Chondrocyte (in vitro differentiated cells): ENCODE results near the gene ELOVL7. TPM values are rescaled to one million over a fixed set of nuclear protein-coding genes. Genes with fewer than 3 reads are reported as not detected.
"Not testable (repeated sequence)": the region's sequence is repeated elsewhere in the genome, so short reads cannot be mapped to it uniquely, and the experiment has no call there.

ENCODE experiments used
- DNase-seq: peaks from one replicate; pipeline ENCODE4 v3.0.0; 2021; ENCODE audit warnings: mixed read lengths, low spot score
- H3K27ac Mint-ChIP-seq: one replicate; pipeline ENCODE4 v1.8.0; 2021; ENCODE audit warnings: mild to moderate bottlenecking, moderate library complexity, mixed read lengths; ENCODE audit not compliant: unreplicated experiment
- H3K27me3 Mint-ChIP-seq: 2 replicates; pipeline ENCODE4 v1.8.0; 2021; ENCODE audit warnings: low read depth, mixed read lengths
- H3K36me3 Mint-ChIP-seq: 2 replicates; pipeline ENCODE4 v1.8.0; 2021; ENCODE audit warnings: low read depth, mixed read lengths
- H3K4me1 Mint-ChIP-seq: 2 replicates; pipeline ENCODE4 v1.8.0; 2021; ENCODE audit warnings: low read depth, mild to moderate bottlenecking, mixed read lengths
- H3K4me3 Mint-ChIP-seq: one replicate; pipeline ENCODE4 v1.8.0; 2021; ENCODE audit warnings: mild to moderate bottlenecking, moderate library complexity, mixed read lengths; ENCODE audit not compliant: unreplicated experiment
- H3K9me3 Mint-ChIP-seq: 2 replicates; pipeline ENCODE4 v1.8.0; 2021; ENCODE audit warnings: low read depth, mixed read lengths
- total RNA-seq: library from RNA; stranded (reverse); gene quantifications from 3 replicates; pipeline ENCODE4 v1.2.1, GENCODE V29; 2021
- TF ChIP-seq, protein P1 (sequence below): fragments of 200-600 bp; sonication (generic); IDR thresholded peaks from 2 replicates; pipeline ENCODE4 v1.5.0; 2021; ENCODE audit warnings: antibody characterized with exemption, mild to moderate bottlenecking, moderate library complexity

Gene ELOVL7
- total RNA-seq, 1 donor from 2014 or later = 0.40 TPM

DNA sequence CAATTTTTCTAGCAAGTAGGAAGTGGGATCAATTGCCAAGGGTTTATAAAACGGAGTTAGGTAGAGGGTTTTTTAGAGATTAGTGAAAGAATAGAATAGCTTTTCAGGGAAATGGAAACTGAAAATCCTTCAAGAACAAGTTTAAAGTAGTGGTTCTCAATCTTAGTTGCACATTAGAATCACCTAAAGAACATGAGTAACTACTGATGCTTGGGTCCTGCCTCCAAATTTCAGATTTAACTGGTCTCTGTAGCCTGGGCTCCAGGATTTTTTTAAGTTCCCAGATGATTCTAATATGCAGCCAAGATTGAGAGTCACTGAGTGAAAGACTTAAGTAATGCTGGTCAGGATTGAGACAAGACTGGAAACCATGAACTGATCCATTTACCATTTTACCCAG lies 20.5 kb downstream of the ELOVL7 start:
- no peak for DNase-seq
- Mint-ChIP-seq H3K27ac (no peak overlapping the region), H3K36me3 (no peaks in the 10 kb centered on the region), H3K4me1 (no peaks in the 10 kb centered on the region), H3K4me3 (no peak overlapping the region), H3K9me3 (no peaks in the 10 kb centered on the region), H3K27me3 (peaks cover 3% of the 10 kb centered on the region)
- TF ChIP-seq, protein P1, sequence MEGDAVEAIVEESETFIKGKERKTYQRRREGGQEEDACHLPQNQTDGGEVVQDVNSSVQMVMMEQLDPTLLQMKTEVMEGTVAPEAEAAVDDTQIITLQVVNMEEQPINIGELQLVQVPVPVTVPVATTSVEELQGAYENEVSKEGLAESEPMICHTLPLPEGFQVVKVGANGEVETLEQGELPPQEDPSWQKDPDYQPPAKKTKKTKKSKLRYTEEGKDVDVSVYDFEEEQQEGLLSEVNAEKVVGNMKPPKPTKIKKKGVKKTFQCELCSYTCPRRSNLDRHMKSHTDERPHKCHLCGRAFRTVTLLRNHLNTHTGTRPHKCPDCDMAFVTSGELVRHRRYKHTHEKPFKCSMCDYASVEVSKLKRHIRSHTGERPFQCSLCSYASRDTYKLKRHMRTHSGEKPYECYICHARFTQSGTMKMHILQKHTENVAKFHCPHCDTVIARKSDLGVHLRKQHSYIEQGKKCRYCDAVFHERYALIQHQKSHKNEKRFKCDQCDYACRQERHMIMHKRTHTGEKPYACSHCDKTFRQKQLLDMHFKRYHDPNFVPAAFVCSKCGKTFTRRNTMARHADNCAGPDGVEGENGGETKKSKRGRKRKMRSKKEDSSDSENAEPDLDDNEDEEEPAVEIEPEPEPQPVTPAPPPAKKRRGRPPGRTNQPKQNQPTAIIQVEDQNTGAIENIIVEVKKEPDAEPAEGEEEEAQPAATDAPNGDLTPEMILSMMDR = no peak

DNA sequence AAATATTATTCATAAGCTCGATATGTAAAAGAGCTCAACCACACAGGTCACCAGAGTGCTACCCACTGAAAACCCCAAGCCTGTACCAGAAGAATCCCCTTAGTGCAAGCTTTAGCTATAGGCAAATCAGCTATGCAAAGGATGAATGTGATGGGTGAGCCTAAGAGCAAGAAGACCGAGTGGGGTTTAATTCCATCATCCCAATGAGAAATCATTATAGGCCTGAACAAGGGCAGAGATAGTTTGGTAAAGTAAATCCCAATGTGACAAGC lies 21.8 kb downstream of the ELOVL7 start:
- TF ChIP-seq, protein P1 = no peak
- Mint-ChIP-seq H3K27me3 (no peaks in the 10 kb centered on the region), H3K4me1 (no peaks in the 10 kb centered on the region), H3K36me3 (no peaks in the 10 kb centered on the region), H3K4me3 (no peak overlapping the region), H3K27ac (no peak overlapping the region), H3K9me3 (no peaks in the 10 kb centered on the region)
- no peak for DNase-seq

DNA sequence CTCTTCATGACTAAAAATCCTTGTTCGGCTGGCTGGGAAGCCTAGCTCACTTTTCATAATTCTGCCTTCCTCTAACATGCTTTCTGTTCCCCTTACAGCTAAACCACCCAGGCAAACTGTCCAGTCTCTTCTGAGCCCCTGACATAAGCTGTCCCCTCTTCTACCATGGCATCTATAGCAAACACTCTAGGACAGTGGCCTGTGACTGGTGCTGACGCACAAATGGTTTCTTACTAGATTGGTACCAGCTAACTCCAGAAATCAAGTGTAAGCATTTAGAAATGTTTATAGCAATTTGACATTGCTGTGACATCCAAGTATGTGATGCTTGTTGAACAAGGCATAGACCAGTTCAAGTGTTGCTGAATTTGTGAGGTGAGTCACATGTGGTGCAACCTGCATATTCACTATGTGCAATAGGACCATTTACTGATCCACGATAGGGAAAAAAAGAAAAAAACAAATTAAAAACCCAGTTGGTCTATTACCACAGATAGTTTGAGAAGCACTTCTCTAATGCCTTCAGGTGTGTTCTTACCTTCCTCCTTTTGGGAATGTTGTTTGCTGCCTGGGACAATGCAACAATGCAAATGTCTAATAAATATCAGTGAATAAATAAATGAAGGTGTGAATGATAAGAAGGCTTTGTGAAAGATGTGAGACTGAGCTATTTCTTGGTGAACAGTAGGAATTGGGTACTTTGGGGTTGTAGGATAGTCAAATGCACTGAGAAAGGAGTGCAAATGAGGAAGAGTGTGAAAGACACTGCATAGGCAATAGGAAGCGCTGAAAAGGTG lies 22.4 kb downstream of the ELOVL7 start:
- Mint-ChIP-seq H3K27ac (no peak overlapping the region), H3K9me3 (no peaks in the 10 kb centered on the region), H3K4me3 (no peak overlapping the region)

DNA sequence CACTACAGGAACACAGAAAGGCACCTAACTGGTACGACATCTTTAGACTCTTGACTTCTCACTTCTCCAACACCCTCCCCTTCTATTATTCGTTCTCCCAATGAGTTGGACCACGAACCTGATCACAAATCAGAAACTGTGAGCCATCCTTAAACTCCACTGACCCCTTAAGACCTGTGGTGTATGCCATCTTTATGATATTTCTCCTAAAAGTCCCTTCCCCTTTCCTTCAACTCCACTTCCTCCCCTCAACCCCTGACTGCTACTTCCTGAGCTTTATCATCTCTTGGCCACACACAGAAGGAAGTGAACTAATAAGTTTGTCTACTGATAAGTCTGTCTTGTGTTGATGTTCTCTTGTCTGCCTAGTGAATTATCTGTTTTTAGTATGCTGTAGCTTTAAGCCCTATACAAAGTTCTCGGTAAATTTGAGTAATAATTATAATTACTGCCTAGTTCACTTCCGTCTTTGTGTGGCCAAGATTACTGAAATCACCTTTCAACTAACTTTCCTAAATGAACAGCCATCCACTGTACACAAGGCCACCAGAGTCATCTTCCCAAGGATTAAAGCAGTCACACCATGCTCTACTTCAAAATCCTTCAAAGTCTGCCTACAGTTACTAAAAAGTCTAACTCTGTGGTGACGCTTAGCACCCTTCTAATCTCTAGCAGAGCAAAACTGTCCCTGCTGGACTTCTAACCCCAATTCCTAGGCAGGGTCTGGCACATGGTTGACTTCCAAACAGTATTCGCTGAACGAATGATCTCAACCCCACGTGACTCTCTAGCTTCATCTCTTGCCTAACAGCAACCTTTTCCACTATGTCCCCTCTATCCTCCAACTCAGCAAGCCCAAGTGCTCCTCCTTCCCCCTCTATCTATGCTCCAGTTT lies 23.2 kb downstream of the ELOVL7 start:
- Mint-ChIP-seq H3K4me3 (no peak overlapping the region), H3K27ac (no peak overlapping the region), H3K27me3 (no peaks in the 10 kb centered on the region), H3K4me1 (peaks cover under 1% of the 10 kb centered on the region), H3K9me3 (no peaks in the 10 kb centered on the region), H3K36me3 (no peaks in the 10 kb centered on the region)
- TF ChIP-seq, protein P1 = no peak
- DNase-seq = no peak

More for the DNA sequence above, 22.4 kb downstream of the ELOVL7 start:
- no peak for DNase-seq
- TF ChIP-seq, protein P1 = no peak
- Mint-ChIP-seq H3K4me1 (no peaks in the 10 kb centered on the region), H3K27me3 (no peaks in the 10 kb centered on the region), H3K36me3 (no peaks in the 10 kb centered on the region)

DNA sequence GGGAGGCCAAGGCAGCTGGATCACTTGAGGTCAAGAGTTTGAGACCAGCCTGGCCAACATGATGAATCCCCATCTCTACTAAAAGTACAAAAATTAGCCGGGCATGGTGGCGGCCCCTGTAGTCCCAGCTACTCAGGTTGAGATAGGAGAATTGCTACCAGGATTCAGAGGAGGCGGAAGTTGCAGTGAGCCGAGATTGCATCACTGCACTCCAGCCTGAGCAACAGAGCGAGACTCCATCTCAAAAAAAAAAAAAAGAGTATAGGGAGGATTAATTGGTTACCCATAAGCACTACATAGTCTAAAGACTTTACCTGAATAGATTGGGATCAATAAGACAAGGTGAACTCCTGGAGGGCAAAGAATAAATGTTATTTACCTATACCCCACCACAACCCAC lies 27.9 kb downstream of the ELOVL7 start:
- not testable (repeated sequence) for H3K4me3 Mint-ChIP-seq, H3K9me3 Mint-ChIP-seq, DNase-seq, H3K36me3 Mint-ChIP-seq, H3K4me1 Mint-ChIP-seq, H3K27ac Mint-ChIP-seq, H3K27me3 Mint-ChIP-seq
